Fibroblast of skin of right biceps (primary cell): ENCODE results near the gene HIP1R.
"Not testable (repeated sequence)": the region's sequence is repeated elsewhere in the genome, so short reads cannot be mapped to it uniquely, and the experiment has no call there.

Experiments used
- DNase-seq: peaks from one replicate; pipeline ENCODE4 v3.0.0-alpha.2; 2013

The HIP1R gene

DNA sequence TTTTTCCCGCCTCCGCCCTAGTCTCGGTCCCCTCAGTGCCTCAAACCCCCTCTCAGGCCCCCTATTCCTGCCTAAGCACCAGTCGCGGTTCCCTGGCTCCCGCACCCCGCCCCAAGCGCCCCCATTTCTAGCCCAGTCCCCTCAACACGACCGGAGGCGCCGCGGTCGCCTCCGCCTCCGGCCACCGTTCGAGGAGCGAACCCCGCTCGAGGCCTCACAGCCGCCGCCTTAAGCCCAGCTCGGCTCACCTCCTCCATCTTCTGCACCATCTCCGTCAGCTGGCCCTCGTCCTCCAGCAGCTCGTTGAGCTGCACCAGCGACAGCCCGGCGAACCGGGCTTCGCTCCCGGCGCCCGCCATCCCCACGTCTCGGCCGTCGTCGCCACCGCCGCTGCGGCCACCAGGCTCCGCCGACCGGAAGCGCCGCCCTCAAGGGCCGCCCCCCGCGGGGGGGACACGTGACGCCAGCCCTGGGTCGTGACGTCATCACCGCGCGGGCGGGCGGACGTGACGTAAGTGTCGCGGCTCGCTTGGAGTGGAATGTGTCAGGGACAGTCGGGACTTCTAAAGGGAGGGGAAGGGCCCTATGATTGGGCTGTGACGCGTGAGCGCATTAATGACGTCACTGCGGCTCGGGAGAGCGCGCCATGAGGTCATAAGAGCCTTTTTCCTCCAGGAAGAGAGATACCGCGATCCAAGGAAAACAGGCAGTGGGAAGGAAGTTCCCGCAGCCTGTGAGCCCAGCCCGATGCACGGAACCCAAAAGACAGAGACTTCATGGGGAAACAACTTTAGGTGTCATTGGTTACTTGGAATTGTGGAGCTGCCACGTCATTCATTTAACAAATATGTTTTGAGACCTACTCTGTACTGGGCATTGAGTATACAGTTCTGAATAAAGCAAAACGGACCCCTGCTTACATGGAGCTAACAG, 60.7 kb downstream of the HIP1R start, which contains the start of gene VPS37B:
TSS of gene VPS37B (minus strand) at position 421 of the 933 bp plus-strand sequence. CDS start at position 359, 62 bp downstream.
- DNase-seq, result peak; percentile 93

DNA sequence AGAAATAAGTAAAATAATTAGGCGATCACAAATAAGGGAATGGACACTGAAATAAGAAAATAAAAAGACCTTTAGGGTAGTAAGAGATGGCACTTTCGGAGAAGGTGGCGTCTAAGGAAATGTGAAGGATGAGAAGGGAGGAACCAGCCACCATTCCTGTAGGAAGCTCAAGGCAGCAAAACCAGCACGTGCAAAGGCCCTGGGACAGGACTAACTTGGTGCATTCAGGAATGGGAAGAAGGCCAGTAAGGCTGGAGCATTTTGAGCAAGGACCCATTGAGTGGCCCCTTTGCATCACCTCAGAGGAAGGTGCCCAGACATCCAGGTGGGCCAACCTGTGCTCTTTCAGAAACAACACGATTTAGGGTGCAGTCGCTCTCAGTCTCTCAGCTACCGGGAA, 61.4 kb downstream of the HIP1R start:
- DNase-seq, result no peak

DNA sequence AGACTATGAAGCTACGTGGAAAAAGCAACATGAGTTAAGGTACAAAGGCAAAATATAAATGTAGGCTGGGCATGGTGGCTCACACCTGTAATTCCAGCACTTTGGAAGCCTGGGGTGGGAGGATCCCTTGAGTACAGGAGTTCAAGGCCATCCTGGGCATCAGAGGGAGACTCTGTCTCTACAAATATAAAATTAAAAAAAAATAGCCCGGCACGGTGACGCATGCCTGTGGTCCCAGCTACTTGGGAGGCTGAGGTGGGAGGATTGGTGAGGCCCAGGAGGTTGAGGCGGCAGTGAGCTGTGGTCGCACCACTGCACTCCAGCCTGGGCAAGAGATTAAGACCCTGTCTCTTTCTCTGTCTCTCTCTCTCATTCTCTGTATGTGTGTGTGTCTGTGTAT, 64.6 kb downstream of the HIP1R start:
- no peak for DNase-seq

DNA sequence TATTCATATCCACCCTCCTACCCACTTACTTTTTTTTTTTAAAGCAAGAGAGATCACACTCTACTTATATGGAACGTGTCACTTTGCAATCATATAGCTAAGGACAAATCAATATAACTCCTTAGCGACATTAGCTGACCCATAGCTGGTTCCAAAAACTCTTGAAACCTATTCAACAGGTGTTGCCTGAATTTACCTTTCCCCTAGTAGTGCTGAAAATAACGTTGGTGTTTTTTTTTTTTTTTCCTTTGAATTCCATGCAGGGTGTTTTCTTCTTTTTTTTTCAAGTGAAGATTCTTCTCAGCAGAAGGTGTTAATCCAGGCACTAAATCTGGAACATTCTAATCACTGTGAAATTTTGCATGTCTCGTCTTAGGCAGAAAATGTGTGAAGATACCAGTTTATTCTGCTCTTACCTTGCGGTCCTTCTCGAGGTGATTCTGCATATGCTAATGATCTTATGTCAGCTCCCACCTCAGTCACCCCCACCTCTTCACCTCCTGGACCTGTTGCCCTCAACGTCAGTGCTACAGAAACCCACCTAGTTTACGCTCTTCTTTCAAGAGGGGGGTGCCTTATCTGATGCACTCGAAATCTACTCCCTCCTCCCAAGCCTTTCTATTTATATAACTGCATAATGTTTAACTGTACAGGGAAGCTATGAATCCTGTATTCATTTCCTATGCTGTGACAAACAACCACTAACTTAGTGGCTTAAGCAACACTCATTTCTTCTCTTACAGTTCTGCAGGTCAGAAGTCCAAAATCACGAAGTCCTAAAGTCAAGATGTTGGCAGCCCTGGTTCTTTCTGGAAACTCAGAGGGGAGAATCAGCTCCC, 67.8 kb downstream of the HIP1R start:
- DNase-seq, result no peak

DNA sequence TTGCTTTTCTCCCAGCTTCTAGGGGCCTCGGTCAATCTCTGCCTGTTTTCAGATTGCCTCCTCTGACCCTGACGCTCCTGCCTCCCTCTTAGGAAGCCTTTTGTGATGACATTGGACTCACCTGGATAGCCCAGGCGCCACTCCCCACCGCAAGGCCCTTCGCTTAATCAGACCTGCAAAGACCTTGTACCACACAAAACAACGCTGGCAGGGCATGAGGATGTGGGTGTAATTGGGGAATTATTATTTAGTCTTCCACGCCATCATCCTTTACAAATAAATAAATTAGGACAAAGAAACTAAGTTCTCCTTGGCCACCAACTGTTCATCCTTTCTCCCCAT, 68.4 kb downstream of the HIP1R start:
- DNase-seq, result no peak

DNA sequence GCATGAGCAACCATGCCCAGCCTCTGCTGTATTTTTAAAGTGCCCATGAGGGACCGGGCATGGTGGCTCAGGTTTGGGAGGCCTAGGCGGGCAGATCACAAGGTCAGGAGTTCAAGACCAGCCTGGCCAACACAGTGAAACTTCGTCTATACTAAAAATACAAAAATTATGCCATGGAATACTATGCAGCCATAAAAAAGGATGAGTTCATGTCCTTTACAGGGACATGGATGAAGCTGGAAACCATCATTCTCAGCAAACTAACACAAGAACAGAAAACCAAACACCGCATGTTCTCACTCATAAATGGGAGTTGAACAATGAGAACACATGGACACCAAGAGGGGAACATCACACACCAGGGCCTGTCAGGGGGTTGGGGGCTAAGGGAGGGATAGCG, 70.0 kb downstream of the HIP1R start:
- not testable (repeated sequence) for DNase-seq

DNA sequence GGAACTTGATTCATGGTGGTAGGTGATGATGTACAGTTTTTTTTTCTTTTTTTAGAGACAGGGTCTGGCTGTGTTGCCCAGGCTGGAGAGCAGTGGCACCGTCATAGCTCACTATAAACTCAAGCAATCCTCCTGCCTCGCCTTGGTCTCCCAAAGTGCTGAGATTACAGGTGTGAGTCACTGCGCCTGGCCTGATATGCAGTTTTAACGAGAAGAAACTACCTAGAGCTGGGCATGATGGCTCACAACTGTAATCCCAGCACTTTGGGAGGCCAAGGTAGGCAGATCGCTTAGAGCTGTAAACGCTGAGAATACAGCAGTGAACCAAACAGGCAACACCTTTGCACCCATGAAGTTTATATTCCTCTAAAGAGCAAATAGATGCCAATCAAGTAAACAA, 73.7 kb downstream of the HIP1R start:
- no peak for DNase-seq

DNA sequence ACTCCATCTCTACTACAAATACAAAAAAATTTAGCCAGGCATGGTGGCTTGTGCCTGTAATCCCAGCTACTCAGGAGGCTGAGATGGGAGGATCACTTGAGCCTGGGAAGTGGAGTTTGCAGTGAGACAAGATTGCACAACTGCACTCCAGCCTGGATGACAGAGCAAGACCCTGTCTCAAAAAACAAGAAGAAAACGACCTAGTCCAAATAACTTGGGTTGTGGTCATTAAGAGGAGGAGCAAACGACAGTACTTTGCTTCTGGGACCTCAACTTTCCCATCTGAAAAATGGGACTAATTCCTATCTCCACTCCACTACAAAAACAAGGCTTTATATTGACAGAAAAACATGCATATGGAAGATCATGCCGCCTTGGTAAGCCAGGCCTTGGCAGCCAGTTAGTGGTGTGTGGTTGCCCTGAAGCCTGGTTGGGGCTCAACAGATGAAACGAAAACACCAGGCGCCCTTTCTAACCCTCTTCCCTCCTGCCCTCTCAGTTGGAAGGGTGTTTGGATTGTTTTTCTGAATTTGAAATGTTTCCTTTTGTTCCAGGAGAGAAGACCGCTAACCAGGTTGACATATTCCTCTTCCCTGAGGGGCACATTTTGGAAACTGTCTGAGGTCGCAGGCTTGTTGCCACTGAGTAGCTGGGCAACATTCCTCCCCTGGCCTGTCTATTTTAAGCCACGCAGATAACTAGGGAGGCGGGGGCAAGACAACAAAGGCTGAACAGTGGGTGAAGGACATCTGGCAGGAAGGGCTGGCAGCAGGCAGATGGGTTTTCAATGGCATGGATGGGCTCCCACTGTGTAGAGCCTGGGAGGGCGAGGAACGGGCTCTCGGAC, 74.4 kb downstream of the HIP1R start:
- no peak for DNase-seq
